Breast epithelium (tissue), 3 donors: ENCODE measurements around the gene SHCBP1.

Experiments used
- POLR2A ChIP-seq: fragments of 450-650 bp; IDR thresholded peaks from one replicate; pipeline ENCODE4 v1.6.1; 2016; ENCODE audit warnings: antibody characterized with exemption, mild to moderate bottlenecking, moderate library complexity
- POLR2AphosphoS5 ChIP-seq, 3 donors: sonication (generic); formaldehyde crosslinking; IDR thresholded peaks; one replicate each; pipeline ENCODE4 v1.6.1; 2017; ENCODE audit warnings: antibody characterized with exemption in 3 of 3
- TF ChIP-seq, protein P1 (sequence below), 3 donors: fragments of 450-650 bp; IDR thresholded peaks; one replicate each; pipeline ENCODE4 v1.5.1; 2016 to 2017; ENCODE audit warnings: antibody characterized with exemption in 3 of 3, mild to moderate bottlenecking in 3 of 3, moderate library complexity in 3 of 3

DNA sequence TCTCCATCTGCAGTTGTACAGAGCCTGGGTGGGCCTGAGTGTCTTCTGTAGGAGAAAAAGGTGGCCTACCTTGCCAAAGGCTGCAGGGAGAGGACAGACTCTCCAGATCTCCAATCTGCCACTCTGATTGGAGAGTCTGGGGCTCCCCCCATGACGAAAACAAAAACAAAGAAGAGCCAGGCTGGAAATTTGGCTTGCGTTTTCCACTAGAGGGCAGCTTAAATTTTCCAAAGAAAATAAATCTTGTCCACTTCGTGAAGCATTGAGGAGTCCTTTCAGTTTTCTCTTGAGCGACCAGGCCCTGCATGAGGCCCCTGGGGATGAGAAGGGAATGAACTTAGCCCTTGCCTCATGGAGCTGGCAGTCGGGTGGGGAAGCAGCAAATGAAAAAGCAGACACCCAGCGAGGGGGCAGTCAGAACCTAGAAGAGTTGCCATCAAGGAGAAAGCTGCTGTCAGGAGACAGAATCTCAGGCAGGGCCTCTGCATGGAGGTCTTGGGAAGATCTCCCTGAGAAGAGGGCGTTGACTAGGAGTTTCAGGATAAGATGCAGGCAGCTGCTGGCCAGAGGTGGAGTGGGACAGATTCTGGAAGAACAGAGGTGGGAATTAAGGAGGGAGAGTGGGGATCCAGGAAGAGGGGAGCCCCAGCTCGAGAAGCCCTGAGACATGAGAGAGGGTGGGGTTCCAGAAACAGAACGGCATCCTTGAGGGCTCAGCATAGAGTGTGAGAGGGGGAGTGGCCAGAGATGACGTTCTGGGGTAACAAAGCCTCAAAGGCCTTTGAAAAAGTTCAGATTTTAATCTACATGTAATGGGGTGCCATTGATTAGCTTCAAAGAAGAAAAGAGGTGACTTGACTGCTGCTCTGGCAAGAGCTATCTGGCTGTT lies 8.4 kb upstream of the SHCBP1 start:
- TF ChIP-seq, protein P1, sequence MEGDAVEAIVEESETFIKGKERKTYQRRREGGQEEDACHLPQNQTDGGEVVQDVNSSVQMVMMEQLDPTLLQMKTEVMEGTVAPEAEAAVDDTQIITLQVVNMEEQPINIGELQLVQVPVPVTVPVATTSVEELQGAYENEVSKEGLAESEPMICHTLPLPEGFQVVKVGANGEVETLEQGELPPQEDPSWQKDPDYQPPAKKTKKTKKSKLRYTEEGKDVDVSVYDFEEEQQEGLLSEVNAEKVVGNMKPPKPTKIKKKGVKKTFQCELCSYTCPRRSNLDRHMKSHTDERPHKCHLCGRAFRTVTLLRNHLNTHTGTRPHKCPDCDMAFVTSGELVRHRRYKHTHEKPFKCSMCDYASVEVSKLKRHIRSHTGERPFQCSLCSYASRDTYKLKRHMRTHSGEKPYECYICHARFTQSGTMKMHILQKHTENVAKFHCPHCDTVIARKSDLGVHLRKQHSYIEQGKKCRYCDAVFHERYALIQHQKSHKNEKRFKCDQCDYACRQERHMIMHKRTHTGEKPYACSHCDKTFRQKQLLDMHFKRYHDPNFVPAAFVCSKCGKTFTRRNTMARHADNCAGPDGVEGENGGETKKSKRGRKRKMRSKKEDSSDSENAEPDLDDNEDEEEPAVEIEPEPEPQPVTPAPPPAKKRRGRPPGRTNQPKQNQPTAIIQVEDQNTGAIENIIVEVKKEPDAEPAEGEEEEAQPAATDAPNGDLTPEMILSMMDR (IDR thresholded peaks at IDR 0.05), result no peak
- no peak for TF ChIP-seq POLR2A
- no peak for TF ChIP-seq POLR2AphosphoS5 (IDR thresholded peaks at IDR 0.05)
